ENCODE measurements around the gene BCL2L2. TPM values are rescaled to one million over a fixed set of nuclear protein-coding genes. Genes with fewer than 3 reads are reported as not detected.

The BCL2L2 gene
- total RNA-seq, 1 donor from 2014 or later: 18.3 TPM

DNA sequence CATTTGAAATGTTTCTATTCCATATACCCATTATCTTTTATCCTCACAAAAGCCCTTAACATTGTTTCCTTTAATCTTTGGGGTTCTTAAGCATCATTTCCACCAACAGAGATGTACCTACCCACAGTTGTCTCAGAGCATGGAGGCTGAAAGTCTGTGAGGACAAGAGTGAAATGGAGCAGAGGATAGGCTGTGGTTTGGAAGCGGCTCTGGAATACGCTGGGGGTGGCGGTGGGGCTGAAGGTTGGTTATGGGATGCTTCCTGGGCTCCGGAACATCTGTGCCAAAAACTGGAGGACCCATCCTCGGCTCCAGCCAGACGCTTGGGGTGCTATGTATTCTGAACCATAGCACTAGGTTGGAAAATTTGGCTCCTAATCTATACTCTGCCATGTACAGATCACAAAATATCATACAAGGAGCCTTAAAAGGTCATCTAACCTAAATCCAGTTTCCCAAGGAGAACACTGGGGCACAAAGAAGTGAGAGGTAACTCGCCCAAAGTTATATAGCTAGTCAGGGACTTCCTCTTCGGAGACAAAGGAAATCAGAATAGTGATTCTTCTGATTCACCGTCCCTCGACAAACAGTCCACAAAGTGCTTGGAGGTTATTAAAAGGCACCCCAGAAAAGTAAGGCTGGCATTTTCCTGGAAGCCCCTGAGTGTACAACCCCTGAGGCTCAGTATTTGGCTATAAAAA lies 6.5 kb upstream of the BCL2L2 start:
- no peak for DNase-seq (ENCODE audit: low read depth, low spot score)

DNA sequence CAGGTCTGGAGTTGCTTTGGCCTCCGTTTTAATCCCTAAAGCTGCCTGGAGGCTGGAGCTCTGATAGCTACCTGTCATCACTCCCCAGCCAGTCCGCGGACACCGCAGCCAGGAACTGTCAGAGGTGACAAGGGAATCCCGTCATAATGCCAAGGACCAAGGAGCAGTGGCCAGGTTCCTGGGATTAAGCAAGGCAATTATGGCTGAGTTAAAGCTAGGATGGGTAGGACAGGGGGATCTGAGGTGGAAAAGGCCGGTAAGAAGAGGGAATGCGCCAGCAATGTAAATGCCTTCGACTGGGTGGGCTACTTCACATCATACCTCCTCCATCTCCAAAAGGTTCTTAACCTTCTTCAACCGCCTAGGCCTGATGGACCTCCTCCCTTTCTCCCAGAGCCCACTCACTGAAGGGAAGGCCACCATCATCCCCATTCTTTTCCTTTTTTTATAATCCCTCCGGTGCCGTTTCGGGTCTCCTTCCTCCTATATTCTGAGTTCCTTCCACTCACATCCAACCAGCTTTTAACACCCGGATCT lies 5.9 kb upstream of the BCL2L2 start:
- no peak for DNase-seq (ENCODE audit: low read depth, low spot score)

DNA sequence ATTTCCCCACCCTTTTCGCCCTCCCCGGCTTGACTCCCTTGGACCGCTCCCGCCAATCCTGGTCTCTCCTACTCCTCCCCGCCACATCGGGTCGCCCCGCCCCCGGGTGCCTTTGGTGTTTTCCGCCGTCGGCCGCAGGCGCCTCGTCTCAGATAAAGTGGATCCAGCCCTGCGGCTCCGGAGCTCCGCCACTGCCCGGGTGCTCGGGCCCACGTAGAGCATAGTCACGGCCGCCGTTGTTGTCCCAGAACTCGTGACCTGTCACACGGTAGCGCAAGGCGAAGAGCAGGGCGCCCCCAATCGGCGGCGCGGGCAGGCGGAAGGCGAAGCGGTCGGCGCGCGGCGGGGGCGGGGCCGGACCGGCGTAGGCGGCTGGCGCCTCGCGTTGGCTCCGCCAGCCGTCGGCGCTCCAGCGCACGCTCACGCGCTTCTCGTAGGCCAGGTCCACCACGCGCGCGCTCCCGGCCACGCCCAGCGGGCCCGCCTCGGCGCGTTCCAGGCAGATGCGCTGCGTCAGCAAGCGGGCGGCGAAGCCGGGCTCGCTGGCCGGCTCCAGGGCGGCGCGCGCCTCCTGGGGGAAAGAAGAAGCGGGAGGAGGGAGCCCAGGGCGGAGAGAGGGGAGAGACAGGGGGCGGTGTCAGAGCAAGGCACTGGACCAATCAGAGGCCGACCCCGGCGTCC lies 5.2 kb upstream of the BCL2L2 start:
- peak; percentile 92 for DNase-seq (ENCODE audit: low read depth, low spot score)

DNA sequence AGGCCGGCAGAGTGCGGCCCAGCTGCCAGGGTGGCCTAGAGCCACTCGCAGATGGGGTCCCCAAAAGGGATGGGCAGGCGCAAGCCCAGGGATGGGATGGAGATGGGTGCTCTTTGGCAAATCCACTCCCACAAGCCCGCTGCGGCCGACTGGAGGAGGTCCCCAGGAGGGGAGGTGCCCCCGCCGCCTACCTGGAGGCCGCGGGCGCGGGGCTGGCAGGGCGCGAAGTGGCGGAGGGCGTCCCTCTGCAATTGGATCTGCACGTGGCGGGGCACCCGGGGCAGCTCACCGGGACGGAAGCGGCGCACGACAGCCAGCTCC lies 4.7 kb upstream of the BCL2L2 start:
- no peak for DNase-seq (ENCODE audit: low read depth, low spot score)

DNA sequence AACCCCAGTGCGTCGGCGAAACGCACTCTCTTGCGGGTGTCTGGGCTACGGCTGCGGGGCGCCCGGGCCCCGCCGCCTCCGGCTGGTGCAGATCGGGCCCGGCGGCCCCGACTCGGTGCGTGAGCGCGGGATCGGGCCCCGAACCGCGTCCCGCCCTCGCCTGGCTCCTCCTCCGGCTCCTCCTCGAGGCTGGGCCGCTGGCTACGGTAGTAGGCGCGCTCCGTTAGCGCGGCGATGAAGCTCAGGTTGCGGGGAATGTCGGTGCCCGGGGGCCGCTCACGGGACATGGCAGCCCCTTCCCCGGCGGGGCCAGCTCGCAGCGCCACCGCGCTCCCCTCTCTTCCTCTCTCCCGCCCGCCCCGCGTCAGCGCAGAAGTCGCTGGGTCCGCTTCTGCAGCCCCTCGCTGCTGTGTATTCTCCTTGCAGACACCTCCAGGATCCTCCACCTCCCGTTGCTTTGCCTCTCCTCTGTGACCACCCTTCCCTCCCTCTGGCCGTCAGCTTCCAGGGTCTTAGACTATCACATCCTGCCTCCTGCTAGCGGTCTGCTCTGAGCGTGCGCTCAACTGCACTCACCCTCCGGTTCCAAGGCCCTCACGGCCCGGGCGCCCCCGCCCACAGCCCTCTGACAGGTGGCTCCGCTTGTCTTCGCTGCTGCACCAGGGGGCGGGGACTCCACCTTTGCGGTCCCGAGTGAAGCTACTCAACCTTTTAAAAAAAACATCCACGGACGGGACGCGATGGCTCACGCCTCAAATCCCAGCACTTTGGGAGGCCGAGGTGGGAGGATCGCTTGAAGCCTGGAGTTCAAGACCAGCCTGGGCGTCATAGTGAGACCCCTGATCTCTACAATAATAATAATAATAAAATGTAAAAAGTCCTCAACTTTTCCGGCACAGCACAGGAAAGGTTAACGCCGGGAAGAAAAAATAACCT lies 4.1 kb upstream of the BCL2L2 start, which contains the start of gene PPP1R3E:
Gene PPP1R3E (minus strand): TSS at position 570 of the 936 bp plus-strand sequence. CDS start 283 bp downstream, at position 287.
- DNase-seq (ENCODE audit: low read depth, low spot score): no peak

DNA sequence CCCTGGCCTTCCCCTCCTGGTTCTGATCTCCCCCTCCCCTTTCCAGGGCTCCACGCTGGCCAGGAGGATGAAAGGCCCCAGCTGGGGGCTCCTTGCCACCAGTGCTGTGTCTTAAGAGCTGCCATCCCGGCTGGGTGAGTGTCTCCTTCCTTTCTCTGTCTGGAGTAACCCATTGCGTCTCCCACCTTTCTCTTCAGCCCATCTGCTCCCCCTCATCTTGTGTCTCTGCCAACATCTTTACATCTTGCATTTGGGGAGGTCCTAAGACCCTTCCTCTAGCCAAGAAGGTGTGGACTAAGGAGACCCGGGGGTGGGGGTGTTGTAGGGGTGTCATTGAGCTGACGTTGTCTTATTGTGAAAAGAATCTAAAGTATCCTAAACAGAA lies 505 bp downstream of the BCL2L2 start:
- no peak for DNase-seq (ENCODE audit: low read depth, low spot score)

DNA sequence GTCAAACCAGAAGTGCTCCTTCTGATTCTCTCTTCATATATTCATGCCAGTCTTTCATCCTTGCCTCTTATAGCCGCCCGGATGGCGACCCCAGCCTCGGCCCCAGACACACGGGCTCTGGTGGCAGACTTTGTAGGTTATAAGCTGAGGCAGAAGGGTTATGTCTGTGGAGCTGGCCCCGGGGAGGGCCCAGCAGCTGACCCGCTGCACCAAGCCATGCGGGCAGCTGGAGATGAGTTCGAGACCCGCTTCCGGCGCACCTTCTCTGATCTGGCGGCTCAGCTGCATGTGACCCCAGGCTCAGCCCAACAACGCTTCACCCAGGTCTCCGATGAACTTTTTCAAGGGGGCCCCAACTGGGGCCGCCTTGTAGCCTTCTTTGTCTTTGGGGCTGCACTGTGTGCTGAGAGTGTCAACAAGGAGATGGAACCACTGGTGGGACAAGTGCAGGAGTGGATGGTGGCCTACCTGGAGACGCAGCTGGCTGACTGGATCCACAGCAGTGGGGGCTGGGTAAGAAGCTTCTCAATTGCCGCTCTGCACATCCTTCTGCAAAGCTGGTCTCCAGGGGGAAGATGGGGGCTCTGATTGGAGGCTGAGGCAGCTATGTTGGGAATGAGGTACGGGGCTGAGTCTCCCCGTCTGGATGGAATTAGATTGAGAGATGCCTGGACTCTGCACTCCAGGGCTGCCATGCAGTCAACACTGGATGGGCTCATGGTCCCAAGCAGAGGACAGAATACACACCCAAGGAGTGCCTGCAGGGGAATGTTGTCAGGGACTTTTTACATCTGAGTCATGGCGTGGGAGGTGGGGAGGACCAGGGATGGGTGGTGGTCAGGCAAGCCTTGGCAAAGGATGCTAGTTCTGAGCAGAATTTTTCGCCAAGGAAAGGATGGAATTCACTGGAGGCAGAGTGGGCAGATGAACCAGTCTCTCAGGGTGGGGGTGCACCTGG lies 1.3 kb downstream of the BCL2L2 start:
- DNase-seq (ENCODE audit: low read depth, low spot score): no peak

DNA sequence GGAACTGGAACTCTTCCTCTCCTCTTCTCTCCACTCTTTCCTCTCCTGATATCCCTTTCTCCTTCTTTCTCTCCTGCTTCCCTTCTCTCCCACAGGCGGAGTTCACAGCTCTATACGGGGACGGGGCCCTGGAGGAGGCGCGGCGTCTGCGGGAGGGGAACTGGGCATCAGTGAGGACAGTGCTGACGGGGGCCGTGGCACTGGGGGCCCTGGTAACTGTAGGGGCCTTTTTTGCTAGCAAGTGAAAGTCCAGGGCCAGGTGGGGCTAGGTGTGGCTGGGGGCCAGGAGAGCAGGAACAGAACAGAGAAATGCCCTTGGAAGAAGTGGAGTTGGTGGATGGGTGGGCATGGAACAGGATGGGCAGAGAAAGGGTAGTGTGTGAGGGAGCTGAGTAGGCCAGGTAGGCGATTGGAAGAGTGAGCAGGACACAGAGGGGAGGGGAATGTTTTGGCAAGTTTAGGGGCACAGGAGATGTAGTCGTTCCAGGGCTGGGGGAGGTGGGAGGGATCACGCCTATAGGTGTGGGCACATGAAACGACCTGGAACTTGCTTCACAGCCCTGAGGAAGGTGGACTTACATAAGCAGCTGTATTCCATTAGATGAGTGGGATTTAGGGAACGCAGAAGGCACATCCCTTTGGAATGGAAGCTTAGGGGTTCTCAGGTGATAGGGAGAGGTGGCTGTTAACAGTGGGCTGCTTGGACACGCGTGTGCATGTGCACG lies 2.2 kb downstream of the BCL2L2 start:
- no peak for DNase-seq (ENCODE audit: low read depth, low spot score)

DNA sequence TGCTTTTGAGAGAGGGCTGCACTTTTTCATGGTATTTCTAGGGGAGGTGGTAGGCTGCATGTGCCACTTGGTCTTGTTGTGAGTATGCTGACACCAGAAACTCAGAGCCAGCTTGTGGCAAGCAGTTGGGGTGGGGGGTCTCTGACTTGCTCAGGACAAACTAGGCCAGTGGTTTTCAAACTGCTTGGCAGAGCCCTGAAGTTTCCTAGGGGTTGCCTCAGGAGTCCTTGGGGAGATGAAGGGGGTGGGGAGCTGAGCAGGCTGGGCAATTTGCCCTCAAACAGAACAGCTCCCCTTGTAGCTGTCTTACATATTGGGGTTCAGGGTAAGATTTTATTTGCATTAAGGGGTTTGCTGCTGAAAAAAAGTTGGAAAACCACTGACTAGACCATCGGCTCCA lies 3.9 kb downstream of the BCL2L2 start:
- no peak for DNase-seq (ENCODE audit: low read depth, low spot score)

DNA sequence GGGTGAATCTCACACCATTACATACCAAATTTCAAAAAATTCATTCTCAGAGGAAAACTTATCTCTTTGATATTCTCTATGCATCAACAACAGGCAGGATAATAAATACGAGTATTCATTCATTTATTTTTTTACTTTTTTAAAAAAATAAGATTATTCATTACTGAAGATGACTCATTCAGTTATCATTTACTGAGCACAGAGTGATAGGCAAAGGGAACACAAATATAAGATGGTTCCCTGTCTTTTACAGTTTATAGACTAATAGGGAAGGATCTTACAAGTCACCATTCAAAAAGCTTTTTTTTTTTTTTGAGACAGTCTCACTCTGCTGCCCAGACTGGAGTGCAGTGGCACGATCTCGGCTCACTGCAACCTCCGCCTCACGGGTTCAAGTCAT lies 9.7 kb downstream of the BCL2L2 start:
- no peak for DNase-seq (ENCODE audit: low read depth, low spot score)

DNA sequence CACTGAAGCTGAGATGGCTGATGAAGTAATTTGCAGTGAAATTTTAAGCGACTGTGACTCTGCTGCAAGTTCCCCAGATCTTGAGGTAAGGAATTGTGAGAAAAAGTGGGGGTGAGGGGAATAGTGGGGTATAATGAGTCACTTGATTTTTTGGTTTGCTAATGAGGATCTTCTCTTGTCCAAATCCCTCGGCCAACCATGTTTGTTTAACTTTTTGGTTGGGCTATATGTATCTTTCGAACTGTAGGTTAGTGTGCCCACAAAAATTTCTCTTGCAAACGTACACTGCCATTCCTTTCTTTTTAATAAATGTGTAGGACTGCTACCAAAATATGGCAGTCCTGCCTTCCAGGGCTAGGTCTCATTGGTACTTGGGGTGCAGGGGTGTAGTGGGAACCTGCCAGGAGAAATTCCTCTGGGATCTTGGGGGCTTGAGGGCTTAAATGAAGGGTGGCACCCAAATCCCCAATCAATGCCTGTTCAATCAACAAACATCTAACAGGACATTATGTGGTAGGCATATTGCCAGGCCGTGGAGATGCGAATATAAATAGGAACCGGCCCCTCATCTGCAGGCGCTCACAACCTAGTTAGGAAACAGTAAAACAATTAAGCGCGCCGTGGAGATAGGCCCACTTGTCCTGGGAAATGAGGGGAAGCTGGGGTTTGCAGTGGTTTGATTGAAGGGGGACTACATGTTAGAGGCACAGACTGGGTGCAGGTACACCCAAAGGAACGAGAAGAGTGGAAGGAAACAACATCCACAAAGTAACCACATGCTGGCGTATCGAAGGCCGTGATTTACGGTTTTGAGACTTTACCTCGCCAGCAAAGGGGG lies 13.3 kb downstream of the BCL2L2 start:
- DNase-seq (ENCODE audit: low read depth, low spot score): no peak

DNA sequence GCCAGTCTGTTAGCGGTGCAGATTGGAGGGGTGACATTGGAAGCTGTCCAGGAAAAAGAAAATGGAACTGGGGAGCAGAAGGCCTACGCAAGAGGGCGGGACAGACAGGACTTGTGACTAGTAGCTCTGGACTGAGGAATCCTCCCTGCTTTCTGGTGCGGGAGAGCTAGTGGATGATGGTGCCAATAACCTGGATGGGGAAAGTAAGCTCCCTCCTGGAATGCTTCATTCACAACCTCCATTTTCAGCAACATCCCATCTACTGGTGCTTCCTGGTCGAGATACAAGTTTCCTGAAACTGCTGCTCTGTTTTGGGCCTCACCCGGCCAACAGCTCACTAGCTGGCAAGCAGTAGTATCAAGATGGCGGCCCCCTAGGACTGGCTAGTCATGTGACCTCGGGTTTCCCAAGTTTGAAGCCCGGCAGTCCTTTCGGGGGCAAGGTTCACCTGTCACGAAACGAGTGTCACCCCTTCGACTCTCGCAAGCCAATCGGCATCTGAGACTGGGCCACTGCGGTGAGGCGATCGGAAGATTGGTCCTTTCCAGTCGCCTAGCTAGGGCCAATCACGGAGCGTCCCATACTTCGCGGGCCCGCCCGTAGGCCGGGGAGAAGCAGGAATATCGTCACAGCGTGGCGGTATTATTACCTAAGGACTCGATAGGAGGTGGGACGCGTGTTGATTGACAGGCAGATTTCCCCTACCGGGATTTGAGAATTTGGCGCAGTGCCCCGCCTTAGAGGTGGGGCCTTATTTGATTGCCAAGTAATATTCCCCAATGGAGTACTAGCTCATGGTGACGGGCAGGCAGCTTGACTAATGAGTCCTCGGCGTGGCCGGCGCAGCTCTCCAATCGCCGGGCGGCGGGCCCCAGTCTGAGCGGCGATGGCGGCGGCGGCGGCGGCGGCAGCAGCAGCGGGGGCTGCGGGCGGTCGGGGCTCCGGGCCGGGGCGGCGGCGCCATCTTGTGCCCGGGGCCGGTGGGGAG lies 14.2 kb downstream of the BCL2L2 start, which contains the start of gene PABPN1:
Gene PABPN1 (plus strand): TSS at position 874 of the 988 bp plus-strand sequence. CDS start 13 bp downstream, at position 887.
- peak; percentile 100 for DNase-seq (ENCODE audit: low read depth, low spot score)

DNA sequence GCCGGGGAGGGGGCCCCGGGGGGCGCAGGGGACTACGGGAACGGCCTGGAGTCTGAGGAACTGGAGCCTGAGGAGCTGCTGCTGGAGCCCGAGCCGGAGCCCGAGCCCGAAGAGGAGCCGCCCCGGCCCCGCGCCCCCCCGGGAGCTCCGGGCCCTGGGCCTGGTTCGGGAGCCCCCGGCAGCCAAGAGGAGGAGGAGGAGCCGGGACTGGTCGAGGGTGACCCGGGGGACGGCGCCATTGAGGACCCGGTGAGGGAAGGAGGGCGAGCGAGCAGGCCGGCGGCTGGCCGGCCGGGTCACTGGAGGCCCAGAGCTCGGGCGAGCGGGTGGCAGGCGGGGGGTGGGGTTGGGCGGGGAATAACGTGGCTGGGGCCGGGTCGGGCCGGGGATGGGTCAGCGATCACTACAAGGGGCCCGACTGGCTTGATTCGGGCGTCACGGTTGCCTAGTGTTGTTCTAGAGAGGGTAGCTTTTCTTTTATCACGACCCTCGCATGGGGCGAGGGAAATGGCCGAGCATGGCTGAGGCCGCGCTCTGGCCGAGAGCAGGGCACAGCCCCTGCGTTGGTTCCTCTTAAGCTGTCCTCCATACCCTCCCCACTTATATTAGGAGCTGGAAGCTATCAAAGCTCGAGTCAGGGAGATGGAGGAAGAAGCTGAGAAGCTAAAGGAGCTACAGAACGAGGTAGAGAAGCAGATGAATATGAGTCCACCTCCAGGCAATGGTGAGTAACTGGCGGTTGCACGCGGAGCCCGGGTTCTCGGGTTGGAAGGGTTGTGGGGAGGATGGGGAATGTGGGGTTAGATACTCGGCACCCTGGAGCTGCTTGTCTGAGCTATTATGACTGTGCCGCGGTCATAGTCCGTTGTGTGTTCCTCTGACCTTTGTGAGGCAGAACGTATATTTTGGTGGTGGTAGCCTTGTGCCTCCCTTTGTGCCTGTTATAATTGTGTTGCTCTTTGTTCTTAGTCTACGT lies 15.2 kb downstream of the BCL2L2 start:
- DNase-seq (ENCODE audit: low read depth, low spot score): no peak

DNA sequence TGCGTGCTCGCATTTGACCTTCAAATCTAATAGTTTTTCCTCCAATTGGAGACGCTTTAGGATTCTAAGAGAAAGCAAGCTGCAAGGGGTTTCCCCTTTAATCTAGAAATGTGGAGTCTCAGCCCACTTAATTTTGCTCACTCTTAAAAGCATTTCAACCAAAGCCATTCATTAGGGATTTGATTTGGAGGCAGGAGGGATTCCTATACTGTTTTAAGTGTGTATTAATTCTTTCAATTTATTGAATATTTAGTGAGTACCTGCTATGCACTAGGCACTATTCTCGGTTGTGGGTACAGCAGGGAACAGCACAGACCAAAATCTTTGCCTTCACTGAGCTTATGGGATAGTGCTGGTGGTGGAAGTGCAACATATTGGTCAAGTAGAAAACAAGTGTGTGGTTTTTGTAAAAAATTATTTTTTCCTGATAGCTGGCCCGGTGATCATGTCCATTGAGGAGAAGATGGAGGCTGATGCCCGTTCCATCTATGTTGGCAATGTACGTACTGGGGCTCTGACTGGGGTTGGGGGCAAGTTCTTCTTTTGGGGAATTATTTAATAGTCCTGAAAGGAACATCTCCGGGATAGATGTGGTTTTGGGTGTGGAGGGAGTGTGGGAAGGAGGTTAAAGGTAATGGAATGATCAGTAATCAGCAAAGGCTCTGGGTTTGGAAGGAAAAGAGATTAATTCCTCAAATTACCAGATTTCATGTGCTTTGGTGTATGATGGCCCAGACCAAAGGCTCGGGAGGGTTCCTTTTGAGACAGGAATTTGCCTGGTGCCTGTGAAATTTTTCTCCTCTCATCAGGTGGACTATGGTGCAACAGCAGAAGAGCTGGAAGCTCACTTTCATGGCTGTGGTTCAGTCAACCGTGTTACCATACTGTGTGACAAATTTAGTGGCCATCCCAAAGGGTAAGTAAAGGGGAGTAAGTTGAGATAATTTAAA lies 16.2 kb downstream of the BCL2L2 start:
- DNase-seq (ENCODE audit: low read depth, low spot score): no peak

DNA sequence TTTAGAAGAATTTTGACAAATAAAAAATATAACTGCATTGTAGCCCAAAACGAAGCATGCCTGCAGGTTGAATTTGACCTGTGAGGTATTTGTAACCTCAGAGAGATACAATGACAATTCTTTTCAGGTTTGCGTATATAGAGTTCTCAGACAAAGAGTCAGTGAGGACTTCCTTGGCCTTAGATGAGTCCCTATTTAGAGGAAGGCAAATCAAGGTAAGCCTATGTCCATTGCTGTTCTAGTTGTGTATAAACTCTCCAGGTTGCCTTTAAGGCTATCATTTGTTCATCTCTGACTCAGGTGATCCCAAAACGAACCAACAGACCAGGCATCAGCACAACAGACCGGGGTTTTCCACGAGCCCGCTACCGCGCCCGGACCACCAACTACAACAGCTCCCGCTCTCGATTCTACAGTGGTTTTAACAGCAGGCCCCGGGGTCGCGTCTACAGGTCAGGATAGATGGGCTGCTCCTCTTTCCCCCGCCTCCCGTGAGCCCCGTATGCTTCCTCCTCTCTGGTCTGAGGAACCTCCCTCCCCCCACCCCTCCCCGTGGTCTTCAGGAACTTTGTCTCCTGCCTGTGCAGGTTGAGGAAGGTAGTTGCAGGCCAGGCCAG lies 17.3 kb downstream of the BCL2L2 start:
- no peak for DNase-seq (ENCODE audit: low read depth, low spot score)

Measured in pulmonary artery endothelial cell (primary cell).